Measurements from ENCODE around the gene NISCH.

NISCH gene

GRCh38 chr3:52528586-52529375 is 73.4 kb downstream of the NISCH start:
- no peak for DNase-seq

- DNase-seq: no peak
These were observed 74.3 kb downstream of the NISCH start for GRCh38 chr3:52529376-52530333.

- DNase-seq: no peak
These were observed 75.8 kb downstream of the NISCH start for GRCh38 chr3:52530918-52531826.

- DNase-seq: no peak
These were observed 76.6 kb downstream of the NISCH start for GRCh38 chr3:52531860-52532516.

GRCh38 chr3:52532517-52532837 is 77.1 kb downstream of the NISCH start:
- no peak for DNase-seq

- no peak for DNase-seq
These were observed 77.6 kb downstream of the NISCH start for GRCh38 chr3:52532838-52533622.

- DNase-seq: peak; percentile 31
These were observed 78.3 kb downstream of the NISCH start, which contains the start of gene NT5DC2 for GRCh38 chr3:52533623-52534280. NT5DC2 (minus strand) TSS chr3:52533857; CDS start chr3:52533737, 120 bp downstream.

GRCh38 chr3:52534281-52535183 is 79.1 kb downstream of the NISCH start:
- DNase-seq: peak; percentile 12

GRCh38 chr3:52535411-52536111 is 80.2 kb downstream of the NISCH start:
- no peak for DNase-seq

- no peak for DNase-seq
These were observed 80.6 kb downstream of the NISCH start for GRCh38 chr3:52536112-52536368.

- DNase-seq: peak; percentile 86
These were observed 81.2 kb downstream of the NISCH start, which contains the start of gene UQCC5 for GRCh38 chr3:52536369-52537164. UQCC5 (plus strand) TSS chr3:52536605; CDS start chr3:52536756, 151 bp downstream.

GRCh38 chr3:52537165-52537620 is 81.8 kb downstream of the NISCH start:
- DNase-seq: no peak

GRCh38 chr3:52537726-52538421 is 82.5 kb downstream of the NISCH start:
- no peak for DNase-seq

GRCh38 chr3:52539010-52539653 is 83.7 kb downstream of the NISCH start:
- no peak for DNase-seq

- no peak for DNase-seq
These were observed 85.6 kb downstream of the NISCH start for GRCh38 chr3:52541050-52541449.

Data from NCI-H2227 treated with DMSO at 0.1 percent for 48 hours (cell line).